Lower lobe of right lung (tissue), 2 donors: ENCODE data around the gene CDK15. TPM values are rescaled to one million over a fixed set of nuclear protein-coding genes. Genes with fewer than 3 reads are reported as not detected.
A peak's percentile ranks its signal among the peaks of the same experiment; 100 is the strongest.

ENCODE experiments used
- ATAC-seq, 2 donors: fragments of 200-7000 bp; cut with Tn5 transposase; one replicate each; pipeline ENCODE4 v1.9.1; 2020 to 2022; ENCODE audit warnings: mild to moderate bottlenecking in 2 of 2, moderate library complexity in 2 of 2
- DNase-seq: peaks from one replicate; pipeline ENCODE4 v3.0.0-alpha.2; 2020
- H3K27ac ChIP-seq: fragments of 200-600 bp; one replicate; pipeline ENCODE4 v1.8.0; 2022
- H3K27me3 ChIP-seq: fragments of 200-600 bp; one replicate; pipeline ENCODE4 v1.8.0; 2022; ENCODE audit warnings: low read depth
- H3K36me3 ChIP-seq: fragments of 200-600 bp; one replicate; pipeline ENCODE4 v1.8.0; 2022; ENCODE audit warnings: mild to moderate bottlenecking
- H3K4me1 ChIP-seq: fragments of 200-600 bp; one replicate; pipeline ENCODE4 v1.8.0; 2022
- H3K4me3 ChIP-seq: fragments of 200-600 bp; one replicate; pipeline ENCODE4 v1.8.0; 2022; ENCODE audit warnings: mild to moderate bottlenecking
- H3K9me3 ChIP-seq: fragments of 200-600 bp; one replicate; pipeline ENCODE4 v1.8.0; 2022
- CTCF ChIP-seq: fragments of 200-600 bp; IDR thresholded peaks from one replicate; pipeline ENCODE4 v1.8.0; 2022; ENCODE audit warnings: antibody characterized with exemption, mild to moderate bottlenecking
- intact Hi-C: fragments of 100-400 bp; cut with DNase I; formaldehyde crosslinking; loops from one replicate; pipeline ENCODE4 v1.11.0; 2022
- total RNA-seq: library from RNA; stranded (reverse); fragmentation: NEBNext Ultra II Directional; extraction: Animal tissue kit (Norgen Biotek cat#: 25700); gene quantifications from one replicate; pipeline ENCODE4 v1.2.1, GENCODE V29; 2021
- donor health status: DM: no; HTN: yes; CAD: no; lungs with severe emphysema.

The CDK15 gene
- total RNA-seq, 1 donor from 2014 or later: 4.5 TPM

- Histone ChIP-seq H3K27me3 (no peaks in the 10 kb centered on the region), H3K27ac (peak overlapping the region; percentile 91), H3K36me3 (no peaks in the 10 kb centered on the region), H3K4me3 (peak overlapping the region; percentile 95), H3K9me3 (no peaks in the 10 kb centered on the region), H3K4me1 (peaks cover 23% of the 10 kb centered on the region)
- ATAC-seq (peak; percentile 5 to 7), DNase-seq (no peak)
- TF ChIP-seq CTCF: no peak
- intact Hi-C loops: no loop called here
Measured at GRCh38 chr2:201781557-201782051, 24.7 kb upstream of the CDK15 start.

- intact Hi-C loops: no loop called here
- no peaks in the 10 kb centered on the region for H3K9me3 ChIP-seq
- H3K4me3 ChIP-seq: no peak overlapping the region
- H3K4me1 ChIP-seq: peaks cover 7% of the 10 kb centered on the region
- no peaks in the 10 kb centered on the region for H3K36me3 ChIP-seq
- DNase-seq: no peak
- no peak for TF ChIP-seq CTCF
- no peak for ATAC-seq
- H3K27ac ChIP-seq: no peak overlapping the region
- H3K27me3 ChIP-seq: no peaks in the 10 kb centered on the region
Measured at GRCh38 chr2:201784563-201784962, 21.8 kb upstream of the CDK15 start.

- TF ChIP-seq CTCF: no peak
- no peak overlapping the region for H3K27ac ChIP-seq
- H3K27me3 ChIP-seq: no peaks in the 10 kb centered on the region
- H3K36me3 ChIP-seq: no peaks in the 10 kb centered on the region
- no peak for ATAC-seq
- no peak overlapping the region for H3K4me3 ChIP-seq
- no peaks in the 10 kb centered on the region for H3K9me3 ChIP-seq
- intact Hi-C loops: no loop called here
- H3K4me1 ChIP-seq: peaks cover 1% of the 10 kb centered on the region
- DNase-seq: no peak
Measured at GRCh38 chr2:201785135-201785534, 21.2 kb upstream of the CDK15 start.

GRCh38 chr2:201786471-201786870, 19.9 kb upstream of the CDK15 start:
- H3K27ac ChIP-seq: no peak overlapping the region
- H3K36me3 ChIP-seq: no peaks in the 10 kb centered on the region
- intact Hi-C loops: no loop called here
- no peaks in the 10 kb centered on the region for H3K27me3 ChIP-seq
- H3K4me3 ChIP-seq: no peak overlapping the region
- DNase-seq: no peak
- H3K4me1 ChIP-seq: no peaks in the 10 kb centered on the region
- TF ChIP-seq CTCF: no peak
- ATAC-seq: no peak
- no peaks in the 10 kb centered on the region for H3K9me3 ChIP-seq

GRCh38 chr2:201788371-201788770, 18.0 kb upstream of the CDK15 start:
- Histone ChIP-seq H3K36me3 (no peaks in the 10 kb centered on the region), H3K9me3 (no peaks in the 10 kb centered on the region), H3K27ac (no peak overlapping the region), H3K4me1 (no peaks in the 10 kb centered on the region), H3K4me3 (no peak overlapping the region), H3K27me3 (no peaks in the 10 kb centered on the region)
- intact Hi-C loops: no loop called here
- TF ChIP-seq CTCF: no peak
- DNase-seq (no peak), ATAC-seq (no peak)

- TF ChIP-seq CTCF: no peak
- H3K9me3 ChIP-seq: no peaks in the 10 kb centered on the region
- no peak overlapping the region for H3K4me3 ChIP-seq
- H3K27ac ChIP-seq: no peak overlapping the region
- intact Hi-C loops: no loop called here
- DNase-seq (no peak), ATAC-seq (no peak)
- no peaks in the 10 kb centered on the region for H3K4me1 ChIP-seq
- H3K27me3 ChIP-seq: no peaks in the 10 kb centered on the region
- H3K36me3 ChIP-seq: no peaks in the 10 kb centered on the region
Measured at GRCh38 chr2:201789395-201789794, 16.9 kb upstream of the CDK15 start.
